ENCODE data around the gene PNPLA1. TPM values are rescaled to one million over a fixed set of nuclear protein-coding genes. Genes with fewer than 3 reads are reported as not detected.

Gene PNPLA1
- total RNA-seq, 1 experiment from 2014 or later: not detected

DNA sequence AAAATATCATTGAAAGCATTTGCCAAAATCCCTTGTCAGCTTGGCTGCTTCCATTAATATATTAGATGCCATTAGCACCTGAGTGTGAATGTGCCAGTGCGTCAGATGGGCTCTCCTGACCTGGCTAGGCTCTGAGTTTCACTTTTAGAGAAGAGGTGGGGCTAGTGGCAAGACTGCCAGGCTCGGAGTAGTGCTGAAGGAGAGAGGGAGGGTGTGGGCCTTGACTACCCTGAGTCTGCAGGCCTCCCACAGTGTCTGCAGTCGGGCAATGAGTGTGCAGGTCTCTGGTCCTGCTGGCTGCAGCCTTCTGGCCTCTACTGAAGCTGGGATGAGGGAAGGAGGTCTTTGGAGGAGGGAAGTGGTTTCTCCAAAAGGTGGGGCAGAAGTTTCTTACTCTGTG, 34.6 kb upstream of the PNPLA1 start (continued):
- TF ChIP-seq, protein P1, sequence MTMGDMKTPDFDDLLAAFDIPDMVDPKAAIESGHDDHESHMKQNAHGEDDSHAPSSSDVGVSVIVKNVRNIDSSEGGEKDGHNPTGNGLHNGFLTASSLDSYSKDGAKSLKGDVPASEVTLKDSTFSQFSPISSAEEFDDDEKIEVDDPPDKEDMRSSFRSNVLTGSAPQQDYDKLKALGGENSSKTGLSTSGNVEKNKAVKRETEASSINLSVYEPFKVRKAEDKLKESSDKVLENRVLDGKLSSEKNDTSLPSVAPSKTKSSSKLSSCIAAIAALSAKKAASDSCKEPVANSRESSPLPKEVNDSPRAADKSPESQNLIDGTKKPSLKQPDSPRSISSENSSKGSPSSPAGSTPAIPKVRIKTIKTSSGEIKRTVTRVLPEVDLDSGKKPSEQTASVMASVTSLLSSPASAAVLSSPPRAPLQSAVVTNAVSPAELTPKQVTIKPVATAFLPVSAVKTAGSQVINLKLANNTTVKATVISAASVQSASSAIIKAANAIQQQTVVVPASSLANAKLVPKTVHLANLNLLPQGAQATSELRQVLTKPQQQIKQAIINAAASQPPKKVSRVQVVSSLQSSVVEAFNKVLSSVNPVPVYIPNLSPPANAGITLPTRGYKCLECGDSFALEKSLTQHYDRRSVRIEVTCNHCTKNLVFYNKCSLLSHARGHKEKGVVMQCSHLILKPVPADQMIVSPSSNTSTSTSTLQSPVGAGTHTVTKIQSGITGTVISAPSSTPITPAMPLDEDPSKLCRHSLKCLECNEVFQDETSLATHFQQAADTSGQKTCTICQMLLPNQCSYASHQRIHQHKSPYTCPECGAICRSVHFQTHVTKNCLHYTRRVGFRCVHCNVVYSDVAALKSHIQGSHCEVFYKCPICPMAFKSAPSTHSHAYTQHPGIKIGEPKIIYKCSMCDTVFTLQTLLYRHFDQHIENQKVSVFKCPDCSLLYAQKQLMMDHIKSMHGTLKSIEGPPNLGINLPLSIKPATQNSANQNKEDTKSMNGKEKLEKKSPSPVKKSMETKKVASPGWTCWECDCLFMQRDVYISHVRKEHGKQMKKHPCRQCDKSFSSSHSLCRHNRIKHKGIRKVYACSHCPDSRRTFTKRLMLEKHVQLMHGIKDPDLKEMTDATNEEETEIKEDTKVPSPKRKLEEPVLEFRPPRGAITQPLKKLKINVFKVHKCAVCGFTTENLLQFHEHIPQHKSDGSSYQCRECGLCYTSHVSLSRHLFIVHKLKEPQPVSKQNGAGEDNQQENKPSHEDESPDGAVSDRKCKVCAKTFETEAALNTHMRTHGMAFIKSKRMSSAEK (CRISPR knock-in tag; IDR thresholded peaks at IDR 0.05; ENCODE audit: borderline replicate concordance): no peak
- no peak for TF ChIP-seq RELA (CRISPR knock-in tag; IDR thresholded peaks at IDR 0.05; ENCODE audit: borderline replicate concordance)
- TF ChIP-seq, protein P2, sequence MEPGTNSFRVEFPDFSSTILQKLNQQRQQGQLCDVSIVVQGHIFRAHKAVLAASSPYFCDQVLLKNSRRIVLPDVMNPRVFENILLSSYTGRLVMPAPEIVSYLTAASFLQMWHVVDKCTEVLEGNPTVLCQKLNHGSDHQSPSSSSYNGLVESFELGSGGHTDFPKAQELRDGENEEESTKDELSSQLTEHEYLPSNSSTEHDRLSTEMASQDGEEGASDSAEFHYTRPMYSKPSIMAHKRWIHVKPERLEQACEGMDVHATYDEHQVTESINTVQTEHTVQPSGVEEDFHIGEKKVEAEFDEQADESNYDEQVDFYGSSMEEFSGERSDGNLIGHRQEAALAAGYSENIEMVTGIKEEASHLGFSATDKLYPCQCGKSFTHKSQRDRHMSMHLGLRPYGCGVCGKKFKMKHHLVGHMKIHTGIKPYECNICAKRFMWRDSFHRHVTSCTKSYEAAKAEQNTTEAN (CRISPR knock-in tag; IDR thresholded peaks at IDR 0.05): no peak
- no peak for TF ChIP-seq KAT7 (CRISPR knock-in tag; IDR thresholded peaks at IDR 0.05; ENCODE audit: borderline replicate concordance)

DNA sequence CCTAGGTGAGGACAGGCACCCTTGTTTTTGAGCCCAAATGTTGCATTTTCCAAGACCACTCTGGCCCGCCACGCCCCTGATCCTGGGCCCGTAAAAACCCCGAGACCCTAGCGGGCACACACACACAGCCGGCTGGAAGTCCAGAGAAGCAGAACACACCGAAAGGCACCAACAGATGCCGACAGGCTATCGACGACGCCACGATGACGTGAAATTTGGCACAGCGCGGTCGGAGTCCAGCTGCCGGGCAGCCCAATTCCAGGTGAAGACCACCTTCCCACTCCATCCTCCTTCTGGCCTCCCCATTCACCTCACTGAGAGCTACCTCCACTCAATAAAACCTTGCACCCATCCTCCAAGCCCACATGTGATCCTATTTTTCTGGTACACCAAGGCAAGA, 34.0 kb upstream of the PNPLA1 start:
- CTCF ChIA-PET: interaction anchor here (0.7 to 0.9 kb wide), 2 partner anchors 67 to 110 kb away, joined by 3 read pairs; no protein-coding TSS in a partner anchor
- DNase-seq (ENCODE audit: low spot score): no peak

DNA sequence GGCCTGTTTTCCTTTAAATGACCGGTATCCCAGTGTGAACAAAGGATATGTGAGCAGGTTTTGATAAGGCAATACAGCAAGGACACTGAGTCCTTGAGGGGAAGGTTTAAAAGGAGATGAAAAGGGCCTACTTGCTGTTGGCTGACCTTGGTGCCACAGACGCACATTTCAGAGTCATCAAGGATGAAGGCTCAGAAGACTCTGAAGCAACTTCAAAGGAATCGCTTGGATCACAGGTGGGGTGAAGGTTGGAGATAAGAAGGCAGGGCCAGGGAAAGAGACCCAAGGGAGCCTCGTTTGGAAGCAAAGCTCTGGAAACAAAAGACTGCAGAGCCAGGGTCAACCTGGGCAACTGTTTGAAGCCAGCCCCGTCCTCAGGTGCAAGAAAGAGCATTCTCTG, 30.1 kb upstream of the PNPLA1 start:
- Mint-ChIP-seq H3K9me3 (no peaks in the 10 kb centered on the region), H3K36me3 (no peaks in the 10 kb centered on the region), H3K27ac (no peak overlapping the region), H3K4me1 (peaks cover 32% of the 10 kb centered on the region), H3K4me3 (no peak overlapping the region), H3K27me3 (ENCODE audit: low read depth) (no peaks in the 10 kb centered on the region; the same call in 1 of the 2 replicates)
- TF ChIP-seq, protein P3, sequence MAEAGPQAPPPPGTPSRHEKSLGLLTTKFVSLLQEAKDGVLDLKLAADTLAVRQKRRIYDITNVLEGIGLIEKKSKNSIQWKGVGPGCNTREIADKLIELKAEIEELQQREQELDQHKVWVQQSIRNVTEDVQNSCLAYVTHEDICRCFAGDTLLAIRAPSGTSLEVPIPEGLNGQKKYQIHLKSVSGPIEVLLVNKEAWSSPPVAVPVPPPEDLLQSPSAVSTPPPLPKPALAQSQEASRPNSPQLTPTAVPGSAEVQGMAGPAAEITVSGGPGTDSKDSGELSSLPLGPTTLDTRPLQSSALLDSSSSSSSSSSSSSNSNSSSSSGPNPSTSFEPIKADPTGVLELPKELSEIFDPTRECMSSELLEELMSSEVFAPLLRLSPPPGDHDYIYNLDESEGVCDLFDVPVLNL (CRISPR knock-in tag; IDR thresholded peaks at IDR 0.05; ENCODE audit: borderline replicate concordance, low read depth): no peak
- TF ChIP-seq, protein P4, sequence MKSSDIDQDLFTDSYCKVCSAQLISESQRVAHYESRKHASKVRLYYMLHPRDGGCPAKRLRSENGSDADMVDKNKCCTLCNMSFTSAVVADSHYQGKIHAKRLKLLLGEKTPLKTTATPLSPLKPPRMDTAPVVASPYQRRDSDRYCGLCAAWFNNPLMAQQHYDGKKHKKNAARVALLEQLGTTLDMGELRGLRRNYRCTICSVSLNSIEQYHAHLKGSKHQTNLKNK (CRISPR knock-in tag; IDR thresholded peaks at IDR 0.05): no peak
- TF ChIP-seq, protein P5, sequence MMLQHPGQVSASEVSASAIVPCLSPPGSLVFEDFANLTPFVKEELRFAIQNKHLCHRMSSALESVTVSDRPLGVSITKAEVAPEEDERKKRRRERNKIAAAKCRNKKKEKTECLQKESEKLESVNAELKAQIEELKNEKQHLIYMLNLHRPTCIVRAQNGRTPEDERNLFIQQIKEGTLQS (CRISPR knock-in tag; conservative IDR thresholded peaks at IDR 0.05): no peak
- TF ChIP-seq TCF7 (CRISPR knock-in tag; IDR thresholded peaks at IDR 0.05; ENCODE audit: low read depth): no peak
- CTCF ChIA-PET: no interaction called here
- no peak for ATAC-seq
- POLR2A ChIA-PET: no interaction called here
- DNase-seq (ENCODE audit: low spot score): no peak

More for the DNA sequence above, 34.0 kb upstream of the PNPLA1 start:
- Mint-ChIP-seq H3K27me3 (ENCODE audit: low read depth) (no peaks in the 10 kb centered on the region), H3K9me3 (no peaks in the 10 kb centered on the region), H3K4me1 (peaks cover 2% of the 10 kb centered on the region; the same call in 1 of the 2 replicates), H3K36me3 (peaks cover 8% of the 10 kb centered on the region), H3K27ac (no peak overlapping the region), H3K4me3 (no peak overlapping the region)
- TF ChIP-seq ZNF671 (CRISPR knock-in tag; IDR thresholded peaks at IDR 0.05) (no peak), CBFB (CRISPR knock-in tag; IDR thresholded peaks at IDR 0.05; ENCODE audit: low read depth) (no peak), TEAD1 (CRISPR knock-in tag; IDR thresholded peaks at IDR 0.05) (no peak)
- TF ChIP-seq, protein P6, sequence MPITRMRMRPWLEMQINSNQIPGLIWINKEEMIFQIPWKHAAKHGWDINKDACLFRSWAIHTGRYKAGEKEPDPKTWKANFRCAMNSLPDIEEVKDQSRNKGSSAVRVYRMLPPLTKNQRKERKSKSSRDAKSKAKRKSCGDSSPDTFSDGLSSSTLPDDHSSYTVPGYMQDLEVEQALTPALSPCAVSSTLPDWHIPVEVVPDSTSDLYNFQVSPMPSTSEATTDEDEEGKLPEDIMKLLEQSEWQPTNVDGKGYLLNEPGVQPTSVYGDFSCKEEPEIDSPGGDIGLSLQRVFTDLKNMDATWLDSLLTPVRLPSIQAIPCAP (CRISPR knock-in tag; IDR thresholded peaks at IDR 0.05): no peak
- TF ChIP-seq, protein P7, sequence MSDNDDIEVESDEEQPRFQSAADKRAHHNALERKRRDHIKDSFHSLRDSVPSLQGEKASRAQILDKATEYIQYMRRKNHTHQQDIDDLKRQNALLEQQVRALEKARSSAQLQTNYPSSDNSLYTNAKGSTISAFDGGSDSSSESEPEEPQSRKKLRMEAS (CRISPR knock-in tag; IDR thresholded peaks at IDR 0.05): no peak
- TF ChIP-seq, protein P8, sequence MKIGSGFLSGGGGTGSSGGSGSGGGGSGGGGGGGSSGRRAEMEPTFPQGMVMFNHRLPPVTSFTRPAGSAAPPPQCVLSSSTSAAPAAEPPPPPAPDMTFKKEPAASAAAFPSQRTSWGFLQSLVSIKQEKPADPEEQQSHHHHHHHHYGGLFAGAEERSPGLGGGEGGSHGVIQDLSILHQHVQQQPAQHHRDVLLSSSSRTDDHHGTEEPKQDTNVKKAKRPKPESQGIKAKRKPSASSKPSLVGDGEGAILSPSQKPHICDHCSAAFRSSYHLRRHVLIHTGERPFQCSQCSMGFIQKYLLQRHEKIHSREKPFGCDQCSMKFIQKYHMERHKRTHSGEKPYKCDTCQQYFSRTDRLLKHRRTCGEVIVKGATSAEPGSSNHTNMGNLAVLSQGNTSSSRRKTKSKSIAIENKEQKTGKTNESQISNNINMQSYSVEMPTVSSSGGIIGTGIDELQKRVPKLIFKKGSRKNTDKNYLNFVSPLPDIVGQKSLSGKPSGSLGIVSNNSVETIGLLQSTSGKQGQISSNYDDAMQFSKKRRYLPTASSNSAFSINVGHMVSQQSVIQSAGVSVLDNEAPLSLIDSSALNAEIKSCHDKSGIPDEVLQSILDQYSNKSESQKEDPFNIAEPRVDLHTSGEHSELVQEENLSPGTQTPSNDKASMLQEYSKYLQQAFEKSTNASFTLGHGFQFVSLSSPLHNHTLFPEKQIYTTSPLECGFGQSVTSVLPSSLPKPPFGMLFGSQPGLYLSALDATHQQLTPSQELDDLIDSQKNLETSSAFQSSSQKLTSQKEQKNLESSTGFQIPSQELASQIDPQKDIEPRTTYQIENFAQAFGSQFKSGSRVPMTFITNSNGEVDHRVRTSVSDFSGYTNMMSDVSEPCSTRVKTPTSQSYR (CRISPR knock-in tag; IDR thresholded peaks at IDR 0.05): no peak
- POLR2A ChIA-PET: interaction anchor here (0.7 kb wide), 1 partner anchor 332 kb away, joined by 3 read pairs; no protein-coding TSS in a partner anchor
- no peak for ATAC-seq

Data from WTC11 (cell line).